KMS-11 (cell line): ENCODE results near the gene FAM53C.

Experiments
- H2AFZ ChIP-seq: fragments of 200-600 bp; sonication (generic); 2 replicates; pipeline ENCODE4 v1.6.1; 2016; ENCODE audit warnings: antibody characterized with exemption, mixed run types, low read depth
- H3K27ac ChIP-seq: fragments of 200-600 bp; sonication (generic); 2 replicates; pipeline ENCODE4 v1.6.1; 2016; ENCODE audit warnings: mild to moderate bottlenecking, mixed run types
- H3K27me3 ChIP-seq: fragments of 200-600 bp; sonication (generic); 2 replicates; pipeline ENCODE4 v1.6.1; 2017; ENCODE audit warnings: mild to moderate bottlenecking, low read depth, mixed run types, moderate library complexity; ENCODE audit not compliant: insufficient read depth
- H3K36me3 ChIP-seq: fragments of 200-600 bp; sonication (generic); 2 replicates; pipeline ENCODE4 v1.6.1; 2017; ENCODE audit warnings: mild to moderate bottlenecking, mixed run types; ENCODE audit not compliant: insufficient read depth
- H3K4me1 ChIP-seq: fragments of 200-600 bp; sonication (generic); 2 replicates; pipeline ENCODE4 v1.6.1; 2016; ENCODE audit warnings: mild to moderate bottlenecking, low read depth, mixed run types; ENCODE audit not compliant: poor library complexity, severe bottlenecking
- H3K4me2 ChIP-seq: fragments of 200-600 bp; sonication (generic); 2 replicates; pipeline ENCODE4 v1.7.0; 2016; ENCODE audit warnings: mild to moderate bottlenecking, mixed run types
- H3K4me3 ChIP-seq: fragments of 200-600 bp; sonication (generic); IDR thresholded peaks from 2 replicates; pipeline ENCODE4 v1.6.1; 2017; ENCODE audit warnings: low read depth, low read length, mixed read lengths; ENCODE audit not compliant: insufficient read depth
- H3K79me2 ChIP-seq: fragments of 200-600 bp; sonication (generic); 2 replicates; pipeline ENCODE4 v1.6.1; 2016; ENCODE audit warnings: low read depth, mixed run types; ENCODE audit not compliant: insufficient read depth
- H3K9ac ChIP-seq: fragments of 200-600 bp; sonication (generic); 2 replicates; pipeline ENCODE4 v1.6.1; 2016; ENCODE audit warnings: mild to moderate bottlenecking, mixed run types
- H4K20me1 ChIP-seq: fragments of 200-600 bp; sonication (generic); 2 replicates; pipeline ENCODE4 v1.6.1; 2016; ENCODE audit warnings: mild to moderate bottlenecking, mixed run types; ENCODE audit not compliant: insufficient read depth
- TF ChIP-seq, protein P1 (sequence below): fragments of 200-600 bp; sonication (generic); conservative IDR thresholded peaks from 2 replicates; pipeline ENCODE4 v1.6.1; 2017; ENCODE audit warnings: low read depth, mild to moderate bottlenecking, antibody characterized with exemption, low read length, moderate library complexity, mixed read lengths

FAM53C gene

DNA sequence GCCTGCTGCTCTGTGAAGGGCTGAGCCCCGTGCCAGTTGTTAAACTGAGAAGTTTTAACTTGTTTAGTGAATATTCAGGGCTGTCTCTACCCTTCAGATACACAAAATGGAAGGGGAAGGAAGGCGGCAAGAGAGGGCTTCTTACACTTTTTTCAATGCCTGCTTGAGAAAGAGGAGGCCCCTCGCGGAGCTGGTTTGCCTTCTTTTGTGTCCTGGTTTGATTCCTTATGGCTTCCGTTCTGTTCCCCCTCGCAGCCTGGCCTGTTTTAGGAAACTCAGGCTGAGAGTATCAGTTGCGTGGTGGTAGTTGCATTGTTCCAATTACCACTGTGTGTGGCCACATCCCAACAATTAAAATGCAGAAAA lies 1.0 kb downstream of the FAM53C start:
- Histone ChIP-seq H3K4me3 (no peak overlapping the region), H2AFZ (no peak overlapping the region), H3K27ac (peak overlapping the region; percentile 92; the same call in 1 of the 2 replicates)

GRCh38 chr5:138339464-138339863 lies 1.4 kb downstream of the FAM53C start:
- Histone ChIP-seq H3K4me2 (peak overlapping the region; percentile 97), H3K36me3 (no peaks in the 10 kb centered on the region), H3K4me1 (peaks cover 31% of the 10 kb centered on the region), H2AFZ (no peak overlapping the region), H3K9ac (peak overlapping the region; percentile 98; the same call in 1 of the 2 replicates), H3K27ac (peak overlapping the region; percentile 92; the same call in 1 of the 2 replicates), H4K20me1 (0 out of 2 replicates have a peak, but pooled peaks cover 2% of the 10 kb centered on the region), H3K79me2 (peaks cover 30% of the 10 kb centered on the region), H3K4me3 (no peak overlapping the region), H3K27me3 (no peaks in the 10 kb centered on the region)
- TF ChIP-seq, protein P1, sequence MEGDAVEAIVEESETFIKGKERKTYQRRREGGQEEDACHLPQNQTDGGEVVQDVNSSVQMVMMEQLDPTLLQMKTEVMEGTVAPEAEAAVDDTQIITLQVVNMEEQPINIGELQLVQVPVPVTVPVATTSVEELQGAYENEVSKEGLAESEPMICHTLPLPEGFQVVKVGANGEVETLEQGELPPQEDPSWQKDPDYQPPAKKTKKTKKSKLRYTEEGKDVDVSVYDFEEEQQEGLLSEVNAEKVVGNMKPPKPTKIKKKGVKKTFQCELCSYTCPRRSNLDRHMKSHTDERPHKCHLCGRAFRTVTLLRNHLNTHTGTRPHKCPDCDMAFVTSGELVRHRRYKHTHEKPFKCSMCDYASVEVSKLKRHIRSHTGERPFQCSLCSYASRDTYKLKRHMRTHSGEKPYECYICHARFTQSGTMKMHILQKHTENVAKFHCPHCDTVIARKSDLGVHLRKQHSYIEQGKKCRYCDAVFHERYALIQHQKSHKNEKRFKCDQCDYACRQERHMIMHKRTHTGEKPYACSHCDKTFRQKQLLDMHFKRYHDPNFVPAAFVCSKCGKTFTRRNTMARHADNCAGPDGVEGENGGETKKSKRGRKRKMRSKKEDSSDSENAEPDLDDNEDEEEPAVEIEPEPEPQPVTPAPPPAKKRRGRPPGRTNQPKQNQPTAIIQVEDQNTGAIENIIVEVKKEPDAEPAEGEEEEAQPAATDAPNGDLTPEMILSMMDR: no peak

More for the DNA sequence above, 1.0 kb downstream of the FAM53C start:
- Histone ChIP-seq H3K36me3 (no peaks in the 10 kb centered on the region), H4K20me1 (0 out of 2 replicates have a peak, but pooled peaks cover 2% of the 10 kb centered on the region), H3K9ac (peak overlapping the region; percentile 98; the same call in 1 of the 2 replicates), H3K27me3 (no peaks in the 10 kb centered on the region), H3K4me2 (peak overlapping the region; percentile 97), H3K4me1 (peaks cover 31% of the 10 kb centered on the region), H3K79me2 (peaks cover 30% of the 10 kb centered on the region)
- TF ChIP-seq, protein P1: no peak

DNA sequence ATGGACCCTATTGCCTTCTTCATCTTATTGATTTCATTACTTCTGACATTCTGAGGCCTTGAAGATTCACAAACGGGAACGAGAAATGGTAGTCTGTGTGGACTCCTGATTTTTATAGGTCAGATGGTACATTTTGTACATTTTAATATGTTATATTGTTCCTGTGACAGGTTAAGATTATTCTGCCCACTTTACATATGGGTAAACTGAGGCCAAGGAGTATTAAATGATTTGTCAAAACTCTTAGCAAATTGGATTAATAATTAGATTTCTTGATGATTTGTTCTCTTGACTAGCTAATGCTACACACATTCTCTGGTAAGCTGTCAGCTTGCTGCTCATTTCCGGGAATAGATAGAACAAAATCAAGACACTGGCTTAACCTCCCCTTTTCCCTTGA lies 1.9 kb downstream of the FAM53C start:
- TF ChIP-seq, protein P1: no peak
- Histone ChIP-seq H3K9ac (no peak overlapping the region; the same call in 1 of the 2 replicates), H3K79me2 (peaks cover 30% of the 10 kb centered on the region), H3K4me1 (peaks cover 31% of the 10 kb centered on the region), H2AFZ (no peak overlapping the region), H3K4me3 (no peak overlapping the region), H3K36me3 (no peaks in the 10 kb centered on the region), H4K20me1 (0 out of 2 replicates have a peak, but pooled peaks cover 2% of the 10 kb centered on the region), H3K4me2 (peak overlapping the region; percentile 97; the same call in 1 of the 2 replicates), H3K27ac (no peak overlapping the region), H3K27me3 (no peaks in the 10 kb centered on the region)

DNA sequence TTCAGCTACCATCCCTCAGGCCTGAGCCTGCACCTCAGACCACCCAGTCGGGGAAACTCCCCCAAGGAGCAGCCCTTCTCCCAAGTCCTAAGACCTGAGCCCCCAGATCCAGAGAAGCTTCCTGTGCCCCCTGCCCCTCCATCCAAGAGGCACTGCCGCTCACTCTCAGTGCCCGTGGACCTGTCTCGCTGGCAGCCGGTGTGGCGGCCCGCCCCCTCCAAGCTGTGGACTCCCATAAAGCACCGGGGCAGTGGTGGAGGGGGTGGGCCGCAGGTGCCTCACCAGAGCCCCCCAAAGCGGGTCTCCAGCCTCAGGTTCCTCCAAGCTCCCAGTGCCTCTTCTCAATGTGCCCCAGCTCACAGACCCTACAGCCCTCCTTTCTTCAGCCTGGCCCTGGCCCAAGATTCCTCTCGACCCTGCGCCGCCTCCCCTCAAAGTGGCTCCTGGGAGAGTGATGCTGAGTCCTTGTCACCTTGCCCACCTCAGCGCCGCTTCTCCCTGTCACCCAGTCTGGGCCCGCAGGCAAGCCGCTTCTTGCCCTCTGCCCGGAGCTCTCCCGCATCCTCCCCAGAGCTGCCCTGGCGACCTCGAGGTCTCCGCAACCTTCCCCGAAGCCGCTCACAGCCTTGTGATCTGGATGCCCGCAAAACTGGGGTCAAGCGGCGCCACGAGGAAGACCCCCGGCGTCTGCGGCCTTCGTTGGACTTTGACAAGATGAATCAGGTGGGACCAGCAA lies 7.0 kb downstream of the FAM53C start:
- Histone ChIP-seq H3K4me1 (peaks cover 8% of the 10 kb centered on the region), H3K36me3 (peaks cover 5% of the 10 kb centered on the region; the same call in 1 of the 2 replicates), H3K79me2 (peaks cover 14% of the 10 kb centered on the region; the same call in 1 of the 2 replicates), H4K20me1 (no peaks in the 10 kb centered on the region), H3K4me2 (no peak overlapping the region), H3K4me3 (no peak overlapping the region), H2AFZ (no peak overlapping the region), H3K27me3 (no peaks in the 10 kb centered on the region), H3K27ac (no peak overlapping the region), H3K9ac (no peak overlapping the region)
- TF ChIP-seq, protein P1: no peak
